SK-N-SH treated with all-trans-retinoic acid at 6 μM for 48 hours (cell line): ENCODE measurements around the gene C2CD3.

ENCODE experiments used
- ATAC-seq: fragments of 200-7000 bp; cut with Tn5 transposase; 3 replicates; pipeline ENCODE4 v1.9.1; 2020; ENCODE audit warnings: mild to moderate bottlenecking, moderate library complexity
- ARNTL ChIP-seq: fragments of 450-650 bp; formaldehyde crosslinking; IDR thresholded peaks from 2 replicates; pipeline ENCODE4 v1.5.0; 2020; ENCODE audit warnings: low read depth, mild to moderate bottlenecking, moderate library complexity, borderline replicate concordance
- BACH2 ChIP-seq: fragments of 250-450 bp; sonication (Bioruptor Pico); IDR thresholded peaks from 2 replicates; pipeline ENCODE4 v1.9.0; 2021; ENCODE audit warnings: mild to moderate bottlenecking, borderline replicate concordance
- CSDC2 ChIP-seq: fragments of 250-450 bp; sonication (Bioruptor Pico); IDR thresholded peaks from 2 replicates; pipeline ENCODE4 v1.5.0; 2020; ENCODE audit warnings: mild to moderate bottlenecking, moderate library complexity
- CSRNP3 ChIP-seq: fragments of 250-450 bp; sonication (Bioruptor Pico); IDR thresholded peaks from 2 replicates; pipeline ENCODE4 v1.5.1; 2021; ENCODE audit warnings: mild to moderate bottlenecking, moderate library complexity
- ESRRG ChIP-seq: fragments of 250-450 bp; sonication (Bioruptor Pico); IDR thresholded peaks from 2 replicates; pipeline ENCODE4 v1.6.1; 2021; ENCODE audit warnings: mild to moderate bottlenecking
- GLIS3 ChIP-seq: fragments of 250-450 bp; sonication (Bioruptor Pico); IDR thresholded peaks from 2 replicates; pipeline ENCODE4 v1.5.0; 2020; ENCODE audit warnings: mild to moderate bottlenecking, moderate library complexity
- ISL1 ChIP-seq: fragments of 250-450 bp; sonication (Bioruptor Pico); IDR thresholded peaks from 2 replicates; pipeline ENCODE4 v2.1.2; 2022; ENCODE audit warnings: mild to moderate bottlenecking, moderate library complexity
- OSR1 ChIP-seq: fragments of 250-450 bp; sonication (Bioruptor Pico); IDR thresholded peaks from 2 replicates; pipeline ENCODE4 v1.8.0; 2022; ENCODE audit warnings: moderate library complexity, mild to moderate bottlenecking, inconsistent platforms
- PATZ1 ChIP-seq: fragments of 250-450 bp; sonication (Bioruptor Pico); IDR thresholded peaks from 2 replicates; pipeline ENCODE4 v1.8.0; 2020; ENCODE audit warnings: mild to moderate bottlenecking, moderate library complexity, borderline replicate concordance
- POU6F1 ChIP-seq: fragments of 250-450 bp; sonication (Bioruptor Pico); IDR thresholded peaks from 2 replicates; pipeline ENCODE4 v1.8.0; 2021; ENCODE audit warnings: low read depth, mild to moderate bottlenecking, moderate library complexity, borderline replicate concordance
- PPARA ChIP-seq: fragments of 250-450 bp; sonication (Bioruptor Pico); IDR thresholded peaks from 2 replicates; pipeline ENCODE4 v1.5.0; 2020; ENCODE audit warnings: mild to moderate bottlenecking, borderline replicate concordance
- RARB ChIP-seq: fragments of 250-450 bp; sonication (Bioruptor Pico); IDR thresholded peaks from 2 replicates; pipeline ENCODE4 v1.8.0; 2021; ENCODE audit warnings: mild to moderate bottlenecking, moderate library complexity
- SNAI2 ChIP-seq: fragments of 250-450 bp; sonication (Bioruptor Pico); IDR thresholded peaks from 2 replicates; pipeline ENCODE4 v1.5.0; 2020; ENCODE audit warnings: mild to moderate bottlenecking, moderate library complexity
- TCF4 ChIP-seq: fragments of 250-450 bp; sonication (Bioruptor Pico); IDR thresholded peaks from 2 replicates; pipeline ENCODE4 v1.8.0; 2021; ENCODE audit warnings: mild to moderate bottlenecking, moderate library complexity, borderline replicate concordance
- TOX ChIP-seq: fragments of 250-450 bp; sonication (Bioruptor Pico); IDR thresholded peaks from 2 replicates; pipeline ENCODE4 v1.8.0; 2021; ENCODE audit warnings: mild to moderate bottlenecking, moderate library complexity, borderline replicate concordance
- TSHZ2 ChIP-seq: fragments of 250-450 bp; sonication (Bioruptor Pico); IDR thresholded peaks from 2 replicates; pipeline ENCODE4 v1.5.0; 2020; ENCODE audit warnings: mild to moderate bottlenecking, moderate library complexity
- ZC3H10 ChIP-seq: fragments of 250-450 bp; sonication (Bioruptor Pico); IDR thresholded peaks from 2 replicates; pipeline ENCODE4 v1.5.1; 2021; ENCODE audit warnings: mild to moderate bottlenecking, moderate library complexity
- ZFP3 ChIP-seq: fragments of 250-450 bp; sonication (Bioruptor Pico); IDR thresholded peaks from 2 replicates; pipeline ENCODE4 v1.5.0; 2020; ENCODE audit warnings: mild to moderate bottlenecking, moderate library complexity
- ZFP30 ChIP-seq: fragments of 450-650 bp; formaldehyde crosslinking; IDR thresholded peaks from 2 replicates; pipeline ENCODE4 v1.5.0; 2022; ENCODE audit warnings: mild to moderate bottlenecking, moderate library complexity
- ZNF565 ChIP-seq: fragments of 450-650 bp; formaldehyde crosslinking; conservative IDR thresholded peaks from 2 replicates; pipeline ENCODE4 v1.5.0; 2020; ENCODE audit warnings: low read depth, mild to moderate bottlenecking, moderate library complexity
- ZNF70 ChIP-seq: fragments of 450-650 bp; formaldehyde crosslinking; IDR thresholded peaks from 2 replicates; pipeline ENCODE4 v1.5.0; 2020; ENCODE audit warnings: mild to moderate bottlenecking, moderate library complexity
- ZNF8 ChIP-seq: fragments of 450-650 bp; formaldehyde crosslinking; IDR thresholded peaks from 2 replicates; pipeline ENCODE4 v1.5.0; 2020; ENCODE audit warnings: mild to moderate bottlenecking, moderate library complexity

Gene C2CD3

GRCh38 chr11:74170694-74171629 is at the start of gene C2CD3, which contains the start of gene PPME1:
Gene C2CD3, minus strand, starts transcription at chr11:74171002. Its CDS starts 210 bp downstream, at chr11:74170792.
Gene PPME1, plus strand, starts transcription at chr11:74171289. Its CDS starts 133 bp downstream, at chr11:74171422.
- ATAC-seq, result peak; percentile 95
- TF ChIP-seq PATZ1 (CRISPR knock-in tag) (no peak), OSR1 (CRISPR knock-in tag) (no peak), ZNF8 (no peak), ZFP30 (CRISPR knock-in tag) (no peak), SNAI2 (CRISPR knock-in tag) (no peak), BACH2 (CRISPR knock-in tag) (no peak), CSDC2 (CRISPR knock-in tag) (no peak), TOX (CRISPR knock-in tag) (no peak), RARB (CRISPR knock-in tag) (no peak), POU6F1 (no peak), TSHZ2 (no peak), TCF4 (CRISPR knock-in tag) (no peak), ESRRG (CRISPR knock-in tag) (no peak), ISL1 (CRISPR knock-in tag) (no peak), GLIS3 (CRISPR knock-in tag) (no peak)

- peak; percentile 32; the same call in 1 of the 3 replicates for ATAC-seq
- TF ChIP-seq ZFP3 (CRISPR knock-in tag) (0 out of 2 replicates have a peak, but pooled peaks have one; percentile 15), ZFP30 (CRISPR knock-in tag) (0 out of 2 replicates have a peak, but pooled peaks have one; percentile 39), ARNTL (CRISPR knock-in tag) (no peak), OSR1 (CRISPR knock-in tag) (no peak), ZNF8 (peak; percentile 59; the same call in 1 of the 2 replicates), ESRRG (CRISPR knock-in tag) (peak; percentile 92), PPARA (CRISPR knock-in tag) (no peak), TSHZ2 (peak; percentile 88), BACH2 (CRISPR knock-in tag) (no peak), CSRNP3 (CRISPR knock-in tag) (peak; percentile 92), PATZ1 (CRISPR knock-in tag) (peak; percentile 47; the same call in 1 of the 2 replicates), SNAI2 (CRISPR knock-in tag) (no peak; the same call in 1 of the 2 replicates), POU6F1 (no peak), TOX (CRISPR knock-in tag) (no peak), ZNF565 (CRISPR knock-in tag) (no peak), RARB (CRISPR knock-in tag) (no peak), ZC3H10 (CRISPR knock-in tag) (no peak), ISL1 (CRISPR knock-in tag) (peak; percentile 99), CSDC2 (CRISPR knock-in tag) (no peak), TCF4 (CRISPR knock-in tag) (peak; percentile 85), ZNF70 (CRISPR knock-in tag) (no peak), GLIS3 (CRISPR knock-in tag) (peak; percentile 87; the same call in 1 of the 2 replicates)
These were observed 49.6 kb upstream of the C2CD3 start for GRCh38 chr11:74220376-74220775.
